ENCODE data around the gene CAAP1.
"Not testable (repeated sequence)": the region's sequence is repeated elsewhere in the genome, so short reads cannot be mapped to it uniquely, and the experiment has no call there.

Gene CAAP1

GRCh38 chr9:26833792-26834191 lies 58.8 kb downstream of the CAAP1 start:
- DNase-seq (ENCODE audit: low read depth, low spot score): no peak

GRCh38 chr9:26828391-26828955 lies 64.1 kb downstream of the CAAP1 start:
- DNase-seq (ENCODE audit: low read depth, low spot score): not testable (repeated sequence)

DNA sequence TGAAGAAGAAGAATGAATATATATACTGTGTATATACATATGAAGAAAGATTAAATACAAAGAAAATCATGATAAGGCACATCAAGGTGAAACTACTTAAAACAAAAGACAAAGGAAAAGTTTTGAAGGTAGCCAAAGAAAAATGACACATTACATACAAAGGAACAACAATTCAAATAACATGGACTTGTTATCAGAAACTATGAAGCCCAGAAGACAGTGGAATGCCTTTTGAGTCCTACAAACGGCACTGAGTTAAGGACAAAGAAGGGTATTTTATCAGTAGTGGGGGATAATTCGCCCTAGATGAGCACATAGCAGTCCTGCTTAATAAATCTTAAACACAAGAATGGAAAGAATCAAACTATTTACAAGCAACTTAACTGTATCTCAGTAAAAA lies 77.8 kb downstream of the CAAP1 start:
- no peak for DNase-seq (ENCODE audit: low read depth, low spot score)

- DNase-seq (ENCODE audit: low read depth, low spot score): no peak
Observed at GRCh38 chr9:26813247-26813646, 79.4 kb downstream of the CAAP1 start.

GRCh38 chr9:26812217-26812616 lies 80.4 kb downstream of the CAAP1 start:
- no peak for DNase-seq (ENCODE audit: low read depth, low spot score)

DNA sequence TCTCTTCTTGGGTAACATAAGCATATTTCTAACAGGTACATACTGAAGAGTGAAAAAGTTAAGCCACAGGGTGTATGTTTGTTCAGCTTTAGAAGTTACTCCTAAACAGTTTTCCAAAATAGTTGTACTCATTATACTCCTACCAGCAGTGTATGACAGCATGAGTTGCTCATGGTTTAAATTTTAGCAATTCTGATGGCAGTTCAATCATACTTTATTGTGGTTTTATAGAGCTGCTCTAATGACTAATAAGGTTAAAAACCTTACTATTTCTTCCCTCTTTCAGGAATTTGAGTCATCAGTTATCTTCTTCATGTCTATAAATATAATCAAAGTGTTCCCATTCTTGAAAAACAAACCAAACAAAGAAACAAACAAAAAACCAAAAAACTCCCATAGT lies 81.5 kb downstream of the CAAP1 start:
- no peak for DNase-seq (ENCODE audit: low read depth, low spot score)

DNA sequence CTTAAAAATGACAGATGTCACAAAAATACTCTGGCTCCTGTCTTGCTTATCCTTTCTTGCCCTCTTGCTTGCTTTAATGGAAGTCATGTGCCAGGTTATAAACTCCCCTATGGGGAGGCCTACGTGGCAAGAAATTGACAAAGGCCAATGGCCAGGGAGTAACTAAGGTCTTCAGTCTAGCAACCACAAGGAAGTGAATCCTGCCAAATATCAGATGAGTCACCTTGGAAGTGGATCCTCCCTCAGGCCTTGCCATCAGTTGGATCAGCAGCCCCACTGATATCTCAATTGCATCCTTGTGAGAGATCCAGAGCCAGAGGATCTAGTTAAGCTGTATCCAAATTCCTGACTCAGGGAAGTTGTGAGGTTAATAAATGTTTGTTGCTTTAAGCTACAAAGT lies 82.8 kb downstream of the CAAP1 start:
- DNase-seq (ENCODE audit: low read depth, low spot score): no peak

GRCh38 chr9:26807161-26807560 lies 85.4 kb downstream of the CAAP1 start:
- DNase-seq (ENCODE audit: low read depth, low spot score): no peak

DNA sequence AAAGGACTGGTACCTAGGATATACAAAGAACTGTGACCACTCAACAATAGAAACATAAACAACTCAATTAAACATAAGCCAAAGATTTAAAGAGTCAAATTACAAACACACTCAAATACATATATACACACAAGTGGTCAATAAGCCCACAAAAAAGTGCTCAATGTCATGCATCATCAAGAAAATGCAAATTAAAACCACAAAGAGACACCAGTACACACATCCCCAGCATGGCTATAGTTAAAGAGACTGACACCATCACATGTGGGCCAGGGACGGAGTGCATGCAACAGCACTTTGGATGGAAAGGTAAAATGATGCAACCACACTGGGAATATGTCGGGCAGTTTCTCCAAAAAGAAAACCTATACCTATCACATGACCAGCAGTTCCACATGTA lies 89.7 kb downstream of the CAAP1 start:
- no peak for DNase-seq (ENCODE audit: low read depth, low spot score)

- no peak for DNase-seq (ENCODE audit: low read depth, low spot score)
Observed at GRCh38 chr9:26801772-26802171, 90.8 kb downstream of the CAAP1 start.

DNA sequence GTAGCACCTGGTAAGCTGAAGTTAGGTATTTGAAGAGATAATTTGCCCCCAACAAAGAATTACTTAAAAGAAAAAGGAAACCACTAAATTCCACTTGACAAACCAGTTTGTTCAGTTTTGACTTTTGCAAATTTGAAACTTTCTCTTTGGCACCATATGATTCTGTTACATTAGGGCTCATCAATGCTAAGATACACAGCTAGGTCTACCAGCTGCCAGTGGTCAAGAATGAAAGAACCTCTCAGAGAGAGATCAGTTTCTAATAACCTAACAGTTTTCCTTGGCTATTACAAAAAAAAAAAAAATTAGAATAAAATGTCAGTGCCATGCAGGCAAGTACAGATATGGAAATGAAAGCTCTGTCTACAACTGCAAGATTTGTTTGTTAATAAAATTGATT lies 92.3 kb downstream of the CAAP1 start:
- no peak for DNase-seq (ENCODE audit: low read depth, low spot score)

- DNase-seq (ENCODE audit: low read depth, low spot score): no peak
Observed at GRCh38 chr9:26791274-26791673, 101.3 kb downstream of the CAAP1 start.
